A549 (cell line): ENCODE measurements around the gene DDX1. TPM values are rescaled to one million over a fixed set of nuclear protein-coding genes. Genes with fewer than 3 reads are reported as not detected.

Experiments used
- ATAC-seq, 2 experiments: fragments of 200-7000 bp in 1 of 2; fragments of >200 bp in 1 of 2; cut with Nextera tagmentation in 1 of 2; cut with Tn5 transposase in 1 of 2; 3 replicates each; pipeline versions ENCODE4 v1.8.0 to v1.9.1; 2018 to 2020; ENCODE audit warnings: mild to moderate bottlenecking in 1 of 2, moderate library complexity in 1 of 2
- CTCF ChIA-PET: fragments of 300-600 bp; sonication (Branson Sonifier 250); formaldehyde crosslinking; extraction: SDS; loops from one replicate; lab custom pipeline; 2021; ENCODE audit warnings: antibody characterized with exemption, inconsistent platforms; lab: Yijun Ruan, JAX
- POLR2A ChIA-PET: fragments of 350-600 bp; formaldehyde crosslinking; extraction: SDS; loops from one replicate; lab custom pipeline; 2021; ENCODE audit warnings: antibody characterized with exemption, inconsistent platforms; lab: Yijun Ruan, JAX
- DNase-seq, 2 experiments: peaks; one replicate each; pipeline versions ENCODE4 v3.0.0 to v3.0.0-alpha.2; 2011 to 2016; ENCODE audit warnings: low read depth in 1 of 2, low spot score in 1 of 2
- FAIRE-seq: peaks from 2 replicates; lab custom pipeline; 2011; peaks lifted over from hg19 to GRCh38; lab: Jason Lieb, UNC
- H3K27ac ChIP-seq, 2 experiments: fragments of >200 bp; sonication (Bioruptor Twin); formaldehyde crosslinking; 3 replicates each; pipeline ENCODE4 v1.5.1; 2016 to 2017
- H3K4me1 ChIP-seq: fragments of >200 bp; sonication (Bioruptor Twin); formaldehyde crosslinking; 3 replicates; pipeline ENCODE4 v1.6.1; 2016
- H3K4me2 ChIP-seq: fragments of >200 bp; sonication (Bioruptor Twin); formaldehyde crosslinking; 3 replicates; pipeline ENCODE4 v1.6.1; 2016
- H3K4me3 ChIP-seq: fragments of >200 bp; sonication (Bioruptor Twin); formaldehyde crosslinking; 3 replicates; pipeline ENCODE4 v1.5.1; 2016
- H3K9me3 ChIP-seq: fragments of >200 bp; sonication (Bioruptor Twin); formaldehyde crosslinking; 3 replicates; pipeline ENCODE4 v1.6.1; 2016
- BHLHE40 ChIP-seq: IDR thresholded peaks from 2 replicates; pipeline ENCODE4 v1.6.1; 2012; ENCODE audit warnings: low read depth, low read length, inconsistent platforms
- CHD2 ChIP-seq: fragments of 150-350 bp; IDR thresholded peaks from 2 replicates; pipeline ENCODE4 v1.6.1; 2014; ENCODE audit warnings: low read length; ENCODE audit not compliant: partially characterized antibody
- CTCF ChIP-seq: fragments of >200 bp; sonication (Bioruptor Twin); formaldehyde crosslinking; IDR thresholded peaks from 3 replicates; pipeline ENCODE4 v1.5.1; 2016
- EHMT2 ChIP-seq: fragments of 200-600 bp; sonication (generic); IDR thresholded peaks from 2 replicates; pipeline ENCODE4 v1.6.1; 2016; ENCODE audit warnings: antibody characterized with exemption, low read depth, mild to moderate bottlenecking, moderate library complexity
- EP300 ChIP-seq, 2 experiments: fragments of >200 bp; sonication (Bioruptor Twin); formaldehyde crosslinking; IDR thresholded peaks; 2 replicates in 1 of 2; 3 replicates in 1 of 2; pipeline ENCODE4 v1.6.1; 2016 to 2017
- FOSB ChIP-seq: fragments of 250-450 bp; sonication (Bioruptor Pico); IDR thresholded peaks from 2 replicates; pipeline ENCODE4 v1.5.0; 2020; ENCODE audit warnings: mild to moderate bottlenecking, moderate library complexity
- FOSL2 ChIP-seq, 2 experiments: fragments of 450-650 bp in 1 of 2; fragments of >200 bp in 1 of 2; sonication (Bioruptor Twin) in 1 of 2; formaldehyde crosslinking; IDR thresholded peaks; 2 replicates each; pipeline versions ENCODE4 v1.5.0 to v1.6.1; 2016 to 2020; ENCODE audit warnings: mild to moderate bottlenecking in 1 of 2, moderate library complexity in 1 of 2
- HES2 ChIP-seq: fragments of >200 bp; sonication (Bioruptor Twin); formaldehyde crosslinking; IDR thresholded peaks from 2 replicates; pipeline ENCODE4 v1.6.1; 2016
- JUN ChIP-seq, 2 experiments: fragments of >200 bp; sonication (Bioruptor Twin); formaldehyde crosslinking; IDR thresholded peaks; 2 replicates in 1 of 2; 3 replicates in 1 of 2; pipeline ENCODE4 v1.6.1; 2016 to 2017
- MAZ ChIP-seq: fragments of 150-350 bp; IDR thresholded peaks from 2 replicates; pipeline ENCODE4 v1.6.1; 2014; ENCODE audit warnings: antibody characterized with exemption, low read depth, low read length, borderline replicate concordance
- NFE2L2 ChIP-seq: fragments of 150-350 bp; conservative IDR thresholded peaks from 2 replicates; pipeline ENCODE4 v1.6.1; 2014; ENCODE audit warnings: low read length
- PHF8 ChIP-seq: fragments of 200-600 bp; sonication (generic); IDR thresholded peaks from 2 replicates; pipeline ENCODE4 v1.6.1; 2016; ENCODE audit warnings: low read depth, mild to moderate bottlenecking, antibody characterized with exemption, moderate library complexity, borderline replicate concordance
- RARB ChIP-seq: fragments of 250-450 bp; sonication (Bioruptor Pico); IDR thresholded peaks from 2 replicates; pipeline ENCODE4 v1.8.0; 2021; ENCODE audit warnings: mild to moderate bottlenecking, moderate library complexity
- REST ChIP-seq: fragments of 200-600 bp; sonication (generic); IDR thresholded peaks from 2 replicates; pipeline ENCODE4 v1.6.1; 2016; ENCODE audit warnings: antibody characterized with exemption, mild to moderate bottlenecking, moderate library complexity
- RFX5 ChIP-seq: fragments of 450-650 bp; IDR thresholded peaks from 2 replicates; pipeline ENCODE4 v1.7.1; 2014; ENCODE audit warnings: antibody characterized with exemption, mild to moderate bottlenecking, moderate library complexity
- SREBF2 ChIP-seq: fragments of 450-650 bp; IDR thresholded peaks from 2 replicates; pipeline ENCODE4 v1.6.1; 2014; ENCODE audit warnings: mild to moderate bottlenecking, moderate library complexity
- TFCP2L1 ChIP-seq: fragments of 250-450 bp; sonication (Bioruptor Pico); IDR thresholded peaks from 2 replicates; pipeline ENCODE4 v1.5.0; 2021; ENCODE audit warnings: mild to moderate bottlenecking
- USF2 ChIP-seq: fragments of 450-650 bp; IDR thresholded peaks from 2 replicates; pipeline ENCODE4 v1.6.1; 2014; ENCODE audit warnings: antibody characterized with exemption
- ZSCAN20 ChIP-seq: fragments of 250-450 bp; sonication (Bioruptor Pico); IDR thresholded peaks from 2 replicates; pipeline ENCODE4 v1.8.0; 2022; ENCODE audit warnings: mild to moderate bottlenecking, moderate library complexity
- WGBS: methylation state at CpG from one replicate; pipeline ENCODE4 v1.1.6; 2017; ENCODE audit errors: missing lambda C conversion rate; 5-methylcytosine and 5-hydroxymethylcytosine counted together
- polyA plus RNA-seq, 4 experiments: library from polyadenylated mRNA; depleted of rRNA in 3 of 4; stranded (reverse); fragments of >200 nt; fragmentation: RNase III in 1 of 4; extraction: RNeasy Plus Mini Kit Qiagen cat#74134 plus additional on column Dnase treatment in 1 of 4; gene quantifications; 2 replicates in 3 of 4; 3 replicates in 1 of 4; pipeline ENCODE4 v1.2.3, GENCODE V29; 2011 to 2017

DDX1 gene
- polyA plus RNA-seq, 2 of the 4 experiments (the other 2 are of a cell fraction), result 157 to 214 TPM

GRCh38 chr2:15627817-15628684, 36.4 kb downstream of the DDX1 start:
- Histone ChIP-seq H3K9me3 (no peaks in the 10 kb centered on the region), H3K4me1 (peaks cover 4% of the 10 kb centered on the region; the same call in 1 of the 3 replicates), H3K27ac (no peak overlapping the region), H3K4me2 (no peak overlapping the region), H3K4me3 (no peak overlapping the region)
- FAIRE-seq (no peak), ATAC-seq (no peak), DNase-seq (no peak)
- WGBS, result 87% methylated on average over 9 of the region's 9 CpGs
- CTCF ChIA-PET, result interaction anchor here (1.3 to 1.6 kb wide), 2 partner anchors 9 to 121 kb away, joined by 4 to 8 read pairs; no protein-coding TSS in a partner anchor
- no peak for TF ChIP-seq JUN (IDR thresholded peaks at IDR 0.05)
- TF ChIP-seq EP300 (IDR thresholded peaks at IDR 0.05), result no peak
- no peak for TF ChIP-seq CTCF
- no peak for TF ChIP-seq RFX5
- no peak for TF ChIP-seq FOSL2 (IDR thresholded peaks at IDR 0.05)
- no peak for TF ChIP-seq FOSL2 (CRISPR knock-in tag; IDR thresholded peaks at IDR 0.05)
- no peak for TF ChIP-seq EHMT2
- TF ChIP-seq SREBF2, result no peak
- no peak for TF ChIP-seq HES2
- no peak for TF ChIP-seq BHLHE40
- TF ChIP-seq NFE2L2, result no peak
- TF ChIP-seq USF2, result no peak
- TF ChIP-seq CHD2, result no peak
- TF ChIP-seq FOSB (CRISPR knock-in tag), result no peak
- no peak for TF ChIP-seq ZSCAN20 (CRISPR knock-in tag)
- TF ChIP-seq PHF8, result no peak
- no peak for TF ChIP-seq TFCP2L1
- TF ChIP-seq RARB (CRISPR knock-in tag), result no peak
- TF ChIP-seq REST, result no peak
- TF ChIP-seq MAZ, result no peak
- POLR2A ChIA-PET, result no interaction called here
